Colonic mucosa (tissue), 4 donors: ENCODE results near the gene STON2. TPM values are rescaled to one million over a fixed set of nuclear protein-coding genes. Genes with fewer than 3 reads are reported as not detected.

Source experiments
- DNase-seq: peaks from one replicate; pipeline ENCODE4 v3.0.0-alpha.2; 2020
- H3K27ac ChIP-seq: fragments of 200-600 bp; one replicate; pipeline ENCODE4 v1.8.0; 2021
- H3K27me3 ChIP-seq: fragments of 200-600 bp; one replicate; pipeline ENCODE4 v1.8.0; 2021
- H3K36me3 ChIP-seq: fragments of 200-600 bp; one replicate; pipeline ENCODE4 v1.8.0; 2021
- H3K4me1 ChIP-seq: fragments of 200-600 bp; one replicate; pipeline ENCODE4 v1.8.0; 2021; ENCODE audit warnings: mild to moderate bottlenecking
- H3K4me3 ChIP-seq: fragments of 200-600 bp; one replicate; pipeline ENCODE4 v1.8.0; 2021
- H3K9ac ChIP-seq, 2 donors: one replicate each; pipeline ENCODE4 v1.7.0; 2013; ENCODE audit warnings: control low read depth in 2 of 2, low read depth in 2 of 2, low read length in 2 of 2
- H3K9me3 ChIP-seq: fragments of 200-600 bp; one replicate; pipeline ENCODE4 v1.8.0; 2021
- intact Hi-C: fragments of 100-400 bp; cut with DNase I; formaldehyde crosslinking; loops from one replicate; pipeline ENCODE4 v1.14.1; 2022
- total RNA-seq, 2 donors: library from RNA; stranded (reverse); fragmentation: NEBNext Ultra II Directional in 1 of 2; extraction: Animal tissue kit (Norgen Biotek cat#: 25700) in 1 of 2; gene quantifications; one replicate each; pipeline ENCODE4 v1.2.1, GENCODE V29; 2021
- TF ChIP-seq, protein P1 (sequence below): fragments of 200-600 bp; IDR thresholded peaks from one replicate; pipeline ENCODE4 v1.8.0; 2022; ENCODE audit warnings: antibody characterized with exemption, mild to moderate bottlenecking
- donor health status: healthy.
- donor health status: DM: no; HTN: no; CAD: no.
- donor health status: DM: no; HTN: no; CAD: no.

The STON2 gene
- total RNA-seq, 2 donors from 2014 or later, result 12.7 to 15.1 TPM

DNA sequence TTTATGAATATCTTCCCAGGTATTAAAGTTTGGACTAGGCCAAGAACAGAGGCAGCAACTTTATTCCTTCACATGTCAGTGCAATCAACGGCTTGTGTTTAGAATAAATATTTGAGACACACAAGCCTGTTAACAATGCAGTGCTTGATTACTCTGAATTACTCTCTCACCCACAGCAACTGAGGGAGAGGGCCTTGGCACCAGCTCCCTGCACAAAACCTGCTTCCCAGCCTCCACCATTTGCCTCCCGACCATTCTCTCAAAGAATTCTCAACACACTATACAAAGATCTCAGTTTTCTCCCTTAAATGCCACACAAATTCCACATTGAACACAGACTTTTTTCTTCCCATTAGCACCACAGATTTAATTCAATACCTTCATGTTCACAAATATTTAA lies 77.0 kb downstream of the STON2 start:
- peak overlapping the region; percentile 26 to 68 for H3K9ac ChIP-seq
- H3K4me3 ChIP-seq, result no peak overlapping the region
- intact Hi-C loops, result no loop called here
- no peak for DNase-seq
- no peaks in the 10 kb centered on the region for H3K27me3 ChIP-seq
- TF ChIP-seq, protein P1, sequence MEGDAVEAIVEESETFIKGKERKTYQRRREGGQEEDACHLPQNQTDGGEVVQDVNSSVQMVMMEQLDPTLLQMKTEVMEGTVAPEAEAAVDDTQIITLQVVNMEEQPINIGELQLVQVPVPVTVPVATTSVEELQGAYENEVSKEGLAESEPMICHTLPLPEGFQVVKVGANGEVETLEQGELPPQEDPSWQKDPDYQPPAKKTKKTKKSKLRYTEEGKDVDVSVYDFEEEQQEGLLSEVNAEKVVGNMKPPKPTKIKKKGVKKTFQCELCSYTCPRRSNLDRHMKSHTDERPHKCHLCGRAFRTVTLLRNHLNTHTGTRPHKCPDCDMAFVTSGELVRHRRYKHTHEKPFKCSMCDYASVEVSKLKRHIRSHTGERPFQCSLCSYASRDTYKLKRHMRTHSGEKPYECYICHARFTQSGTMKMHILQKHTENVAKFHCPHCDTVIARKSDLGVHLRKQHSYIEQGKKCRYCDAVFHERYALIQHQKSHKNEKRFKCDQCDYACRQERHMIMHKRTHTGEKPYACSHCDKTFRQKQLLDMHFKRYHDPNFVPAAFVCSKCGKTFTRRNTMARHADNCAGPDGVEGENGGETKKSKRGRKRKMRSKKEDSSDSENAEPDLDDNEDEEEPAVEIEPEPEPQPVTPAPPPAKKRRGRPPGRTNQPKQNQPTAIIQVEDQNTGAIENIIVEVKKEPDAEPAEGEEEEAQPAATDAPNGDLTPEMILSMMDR, result no peak
- H3K27ac ChIP-seq, result no peak overlapping the region
- H3K9me3 ChIP-seq, result no peaks in the 10 kb centered on the region
- no peaks in the 10 kb centered on the region for H3K36me3 ChIP-seq
- H3K4me1 ChIP-seq, result no peaks in the 10 kb centered on the region

DNA sequence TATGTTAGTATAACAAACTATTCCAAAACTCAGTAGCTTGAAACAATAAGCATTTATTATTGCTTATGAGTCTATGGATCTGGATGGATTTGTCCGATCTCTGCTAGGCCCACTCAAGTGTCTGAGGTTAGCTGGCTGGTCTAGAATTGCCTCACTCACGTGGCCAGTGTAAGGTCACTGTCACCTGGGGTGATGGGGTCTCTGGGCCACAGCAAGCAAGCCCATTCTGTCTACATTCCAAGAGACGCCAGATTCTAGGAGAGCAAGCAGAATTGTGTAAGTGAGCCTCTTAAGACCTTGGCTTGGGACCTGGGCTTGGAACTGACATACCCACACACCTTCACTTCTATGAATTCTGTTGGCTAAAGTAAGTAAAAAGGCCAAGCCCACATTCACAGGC lies 80.2 kb downstream of the STON2 start:
- H3K36me3 ChIP-seq, result no peaks in the 10 kb centered on the region

DNA sequence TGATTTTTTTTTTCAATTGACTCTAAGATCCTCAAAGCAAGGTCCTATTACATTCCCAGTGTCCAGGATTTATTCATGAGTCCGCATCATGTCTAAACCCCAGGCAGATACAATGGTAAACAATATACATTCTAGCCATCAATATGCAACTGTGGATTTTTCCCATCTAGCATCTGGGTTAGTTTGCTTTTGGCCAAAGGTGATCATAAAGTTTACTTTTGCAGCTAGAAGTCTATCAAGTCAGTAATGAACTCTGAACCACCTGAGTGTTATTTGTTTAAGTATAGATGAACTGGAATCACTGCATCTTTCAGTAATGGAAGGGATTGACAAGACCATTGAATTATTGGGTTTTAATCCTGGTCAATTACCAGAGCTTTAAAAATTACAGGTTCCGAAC lies 80.8 kb downstream of the STON2 start:
- Histone ChIP-seq H3K9ac (no peak overlapping the region), H3K27ac (no peak overlapping the region), H3K4me1 (no peaks in the 10 kb centered on the region), H3K27me3 (no peaks in the 10 kb centered on the region), H3K4me3 (no peak overlapping the region), H3K36me3 (no peaks in the 10 kb centered on the region), H3K9me3 (no peaks in the 10 kb centered on the region)
- intact Hi-C loops, result no loop called here
- TF ChIP-seq, protein P1, result no peak
- DNase-seq, result no peak

More for the DNA sequence above, 80.2 kb downstream of the STON2 start:
- no peak for DNase-seq
- TF ChIP-seq, protein P1, result no peak
- H3K4me1 ChIP-seq, result no peaks in the 10 kb centered on the region
- H3K27me3 ChIP-seq, result no peaks in the 10 kb centered on the region
- H3K4me3 ChIP-seq, result no peak overlapping the region
- no peak overlapping the region for H3K9ac ChIP-seq
- no peaks in the 10 kb centered on the region for H3K9me3 ChIP-seq
- H3K27ac ChIP-seq, result no peak overlapping the region
- intact Hi-C loops, result no loop called here

DNA sequence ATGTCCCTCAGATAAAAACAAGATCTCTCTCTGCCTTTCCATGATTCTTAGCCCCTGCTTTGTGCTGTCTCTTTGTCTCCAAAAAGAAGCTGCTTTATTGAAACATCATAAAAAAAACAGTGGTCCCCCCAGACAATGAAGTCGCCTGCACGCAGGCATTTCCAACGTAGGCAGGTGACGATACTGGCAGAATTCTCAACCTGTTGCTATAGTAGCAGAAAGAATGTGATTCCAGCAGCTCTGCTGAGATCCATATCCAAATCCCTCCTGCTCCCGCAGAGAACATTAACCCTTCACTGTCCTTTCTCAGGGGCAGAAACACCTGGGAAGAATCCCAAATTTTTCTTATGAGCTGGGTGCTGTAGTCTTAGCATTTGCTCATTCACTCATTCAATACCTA lies 84.8 kb downstream of the STON2 start:
- Histone ChIP-seq H3K4me3 (no peak overlapping the region), H3K4me1 (no peaks in the 10 kb centered on the region), H3K27ac (no peak overlapping the region), H3K9me3 (no peaks in the 10 kb centered on the region), H3K27me3 (no peaks in the 10 kb centered on the region), H3K36me3 (no peaks in the 10 kb centered on the region), H3K9ac (no peak overlapping the region)
- DNase-seq, result no peak
- intact Hi-C loops, result no loop called here
- TF ChIP-seq, protein P1, result no peak

DNA sequence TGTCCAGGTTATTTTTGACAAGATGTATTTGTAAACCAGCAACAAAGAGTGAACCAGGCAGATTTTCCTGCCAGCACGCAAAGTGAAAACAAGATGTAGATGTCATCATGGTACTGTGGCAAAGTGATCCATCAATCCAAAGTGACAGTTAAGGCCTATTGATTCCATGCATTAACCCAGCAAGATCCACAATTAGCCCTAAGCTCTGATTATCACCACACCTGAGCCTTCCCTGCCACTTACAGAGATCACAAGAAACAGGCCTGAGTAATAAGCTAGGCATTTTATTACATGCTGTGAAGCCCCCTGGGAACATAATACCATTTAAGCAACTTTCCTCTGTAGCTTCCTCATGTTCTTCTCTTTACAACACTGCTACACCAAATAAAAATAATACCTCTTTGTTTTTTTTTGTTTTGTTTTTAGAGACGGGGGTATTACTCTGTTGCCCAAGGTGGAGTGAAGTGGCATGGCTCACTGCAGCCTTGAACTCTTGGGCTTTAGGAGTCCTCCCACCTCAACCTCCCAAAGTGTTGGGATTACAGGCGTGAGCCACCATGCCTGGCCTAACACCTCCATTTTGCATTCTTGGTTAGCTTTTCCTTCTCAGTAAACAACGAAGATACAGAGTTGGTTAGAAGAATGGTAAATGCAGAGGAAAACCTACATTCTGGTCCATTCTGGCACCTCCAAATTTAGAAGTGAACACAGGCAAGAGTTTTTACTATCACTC lies 85.5 kb downstream of the STON2 start:
- Histone ChIP-seq H3K36me3 (no peaks in the 10 kb centered on the region), H3K4me1 (no peaks in the 10 kb centered on the region), H3K4me3 (no peak overlapping the region), H3K27me3 (no peaks in the 10 kb centered on the region), H3K9ac (no peak overlapping the region), H3K27ac (no peak overlapping the region), H3K9me3 (no peaks in the 10 kb centered on the region)
- intact Hi-C loops, result no loop called here
- TF ChIP-seq, protein P1, result no peak
- no peak for DNase-seq
